Karpas-422 (cell line): ENCODE data around the gene MAPK6. TPM values are rescaled to one million over a fixed set of nuclear protein-coding genes. Genes with fewer than 3 reads are reported as not detected.

ENCODE experiments used
- DNase-seq: peaks from one replicate; pipeline ENCODE4 v3.0.0-alpha.2; 2015
- H2AFZ ChIP-seq: fragments of 200-600 bp; sonication (generic); 2 replicates; pipeline ENCODE4 v1.6.1; 2014; ENCODE audit warnings: antibody characterized with exemption, low read length, mixed read lengths
- H3K27ac ChIP-seq: fragments of 200-600 bp; sonication (generic); 2 replicates; pipeline ENCODE4 v1.5.1; 2014; ENCODE audit warnings: mild to moderate bottlenecking, low read length, moderate library complexity
- H3K27me3 ChIP-seq: fragments of 200-600 bp; sonication (generic); 2 replicates; pipeline ENCODE4 v1.6.1; 2014; ENCODE audit warnings: low read length, mixed read lengths
- H3K36me3 ChIP-seq: fragments of 200-600 bp; sonication (generic); 2 replicates; pipeline ENCODE4 v1.6.1; 2014; ENCODE audit warnings: low read length, mixed read lengths; ENCODE audit not compliant: insufficient read depth
- H3K4me1 ChIP-seq: fragments of 200-600 bp; sonication (generic); 2 replicates; pipeline ENCODE4 v1.6.1; 2014; ENCODE audit warnings: mild to moderate bottlenecking, low read length, mixed read lengths
- H3K4me2 ChIP-seq: fragments of 200-600 bp; sonication (generic); 2 replicates; pipeline ENCODE4 v1.6.1; 2014; ENCODE audit warnings: low read length, low read depth, mild to moderate bottlenecking; ENCODE audit not compliant: poor library complexity, severe bottlenecking
- H3K4me3 ChIP-seq: fragments of 200-600 bp; sonication (generic); 2 replicates; pipeline ENCODE4 v1.5.1; 2014; ENCODE audit warnings: mild to moderate bottlenecking, antibody characterized with exemption, low read length, mixed read lengths
- H3K79me2 ChIP-seq: fragments of 200-600 bp; sonication (generic); 2 replicates; pipeline ENCODE4 v1.6.1; 2014; ENCODE audit warnings: mild to moderate bottlenecking, low read length, mixed read lengths
- H3K9ac ChIP-seq: fragments of 200-600 bp; sonication (generic); 2 replicates; pipeline ENCODE4 v1.6.0; 2014; ENCODE audit warnings: low read length
- H3K9me2 ChIP-seq: fragments of 200-600 bp; sonication (generic), shearing (Covaris generic); replicated peaks from 2 replicates; pipeline ENCODE4 v1.6.0; 2014; ENCODE audit warnings: mild to moderate bottlenecking, low read length, moderate library complexity; ENCODE audit not compliant: insufficient read depth
- H3K9me3 ChIP-seq: fragments of 300-700, 200-600 bp; sonication (generic); 2 replicates; pipeline ENCODE4 v1.6.1; 2014; ENCODE audit warnings: low read length, mixed read lengths
- H4K20me1 ChIP-seq: fragments of 200-600 bp; sonication (generic); 2 replicates; pipeline ENCODE4 v1.6.1; 2014; ENCODE audit warnings: mild to moderate bottlenecking, antibody characterized with exemption, low read length, low read depth; ENCODE audit not compliant: insufficient read depth
- total RNA-seq: library from RNA; depleted of rRNA; stranded (reverse); fragments of >200 nt; shearing (Covaris generic); gene quantifications from 2 replicates; pipeline ENCODE4 v1.2.3, GENCODE V29; 2014; ENCODE audit warnings: low replicate concordance

The MAPK6 gene
- total RNA-seq, 1 experiment from 2014 or later, result 24.7 TPM

GRCh38 chr15:52083603-52084002 is 64.6 kb downstream of the MAPK6 start:
- H3K27ac ChIP-seq, result no peak overlapping the region
- DNase-seq, result no peak
- no peaks in the 10 kb centered on the region for H4K20me1 ChIP-seq
- H3K4me1 ChIP-seq, result no peaks in the 10 kb centered on the region
- H3K9ac ChIP-seq, result no peak overlapping the region
- no peaks in the 10 kb centered on the region; the same call in 1 of the 2 replicates for H3K27me3 ChIP-seq
- H3K79me2 ChIP-seq, result no peaks in the 10 kb centered on the region
- H3K36me3 ChIP-seq, result no peaks in the 10 kb centered on the region
- no peak overlapping the region for H3K4me2 ChIP-seq
- H3K4me3 ChIP-seq, result no peak overlapping the region
- no peaks in the 10 kb centered on the region for H3K9me2 ChIP-seq
- H3K9me3 ChIP-seq, result peaks cover 4% of the 10 kb centered on the region; the same call in 1 of the 2 replicates
- H2AFZ ChIP-seq, result no peak overlapping the region

- Histone ChIP-seq H3K9ac (no peak overlapping the region), H3K4me1 (no peaks in the 10 kb centered on the region), H3K36me3 (no peaks in the 10 kb centered on the region), H2AFZ (no peak overlapping the region), H3K4me3 (no peak overlapping the region), H3K27me3 (peaks cover 1% of the 10 kb centered on the region; the same call in 1 of the 2 replicates), H3K27ac (no peak overlapping the region), H4K20me1 (no peaks in the 10 kb centered on the region), H3K4me2 (no peak overlapping the region), H3K79me2 (no peaks in the 10 kb centered on the region), H3K9me2 (no peaks in the 10 kb centered on the region), H3K9me3 (peaks cover 5% of the 10 kb centered on the region)
- DNase-seq, result no peak
These were observed 66.3 kb downstream of the MAPK6 start for GRCh38 chr15:52085299-52085698.

- Histone ChIP-seq H4K20me1 (no peaks in the 10 kb centered on the region), H3K79me2 (no peaks in the 10 kb centered on the region), H3K27ac (no peak overlapping the region), H3K9ac (no peak overlapping the region), H3K4me2 (no peak overlapping the region), H3K4me3 (no peak overlapping the region), H3K36me3 (no peaks in the 10 kb centered on the region), H2AFZ (no peak overlapping the region), H3K4me1 (no peaks in the 10 kb centered on the region), H3K9me2 (no peaks in the 10 kb centered on the region), H3K27me3 (peaks cover 4% of the 10 kb centered on the region; the same call in 1 of the 2 replicates), H3K9me3 (peaks cover 7% of the 10 kb centered on the region)
- no peak for DNase-seq
These were observed 67.2 kb downstream of the MAPK6 start for GRCh38 chr15:52086011-52086786.

GRCh38 chr15:52090193-52090592 is 71.2 kb downstream of the MAPK6 start:
- peaks cover 4% of the 10 kb centered on the region; the same call in 1 of the 2 replicates for H3K27me3 ChIP-seq
- no peaks in the 10 kb centered on the region for H4K20me1 ChIP-seq
- H2AFZ ChIP-seq, result no peak overlapping the region
- H3K4me2 ChIP-seq, result no peak overlapping the region
- no peaks in the 10 kb centered on the region for H3K4me1 ChIP-seq
- peaks cover 7% of the 10 kb centered on the region for H3K9me3 ChIP-seq
- no peak overlapping the region for H3K9ac ChIP-seq
- no peaks in the 10 kb centered on the region for H3K36me3 ChIP-seq
- H3K79me2 ChIP-seq, result no peaks in the 10 kb centered on the region
- no peaks in the 10 kb centered on the region for H3K9me2 ChIP-seq
- H3K27ac ChIP-seq, result no peak overlapping the region
- H3K4me3 ChIP-seq, result no peak overlapping the region
- DNase-seq, result no peak

GRCh38 chr15:52093167-52093538 is 74.1 kb downstream of the MAPK6 start:
- Histone ChIP-seq H3K27me3 (0 out of 2 replicates have a peak, but pooled peaks cover 4% of the 10 kb centered on the region), H3K36me3 (no peaks in the 10 kb centered on the region), H3K9me3 (peaks cover 4% of the 10 kb centered on the region; the same call in 1 of the 2 replicates), H3K9me2 (no peaks in the 10 kb centered on the region), H2AFZ (no peak overlapping the region), H3K4me3 (no peak overlapping the region), H3K79me2 (no peaks in the 10 kb centered on the region), H3K4me1 (no peaks in the 10 kb centered on the region), H4K20me1 (no peaks in the 10 kb centered on the region), H3K9ac (no peak overlapping the region), H3K27ac (no peak overlapping the region), H3K4me2 (no peak overlapping the region)
- no peak for DNase-seq

GRCh38 chr15:52093539-52094510 is 74.8 kb downstream of the MAPK6 start:
- Histone ChIP-seq H3K27me3 (0 out of 2 replicates have a peak, but pooled peaks cover 4% of the 10 kb centered on the region), H4K20me1 (no peaks in the 10 kb centered on the region), H3K9me3 (peaks cover 4% of the 10 kb centered on the region; the same call in 1 of the 2 replicates), H3K9ac (no peak overlapping the region), H3K9me2 (no peaks in the 10 kb centered on the region), H3K79me2 (no peaks in the 10 kb centered on the region), H2AFZ (no peak overlapping the region), H3K27ac (no peak overlapping the region), H3K4me1 (no peaks in the 10 kb centered on the region), H3K4me2 (no peak overlapping the region), H3K36me3 (no peaks in the 10 kb centered on the region), H3K4me3 (no peak overlapping the region)
- DNase-seq, result no peak

- no peaks in the 10 kb centered on the region for H3K36me3 ChIP-seq
- DNase-seq, result no peak
- H3K79me2 ChIP-seq, result no peaks in the 10 kb centered on the region
- H3K27me3 ChIP-seq, result 0 out of 2 replicates have a peak, but pooled peaks cover 4% of the 10 kb centered on the region
- H3K4me3 ChIP-seq, result no peak overlapping the region
- H3K27ac ChIP-seq, result no peak overlapping the region
- no peak overlapping the region for H3K9ac ChIP-seq
- H2AFZ ChIP-seq, result no peak overlapping the region
- no peak overlapping the region for H3K4me2 ChIP-seq
- peaks cover 4% of the 10 kb centered on the region; the same call in 1 of the 2 replicates for H3K9me3 ChIP-seq
- H4K20me1 ChIP-seq, result no peaks in the 10 kb centered on the region
- no peaks in the 10 kb centered on the region for H3K9me2 ChIP-seq
- no peaks in the 10 kb centered on the region for H3K4me1 ChIP-seq
These were observed 76.0 kb downstream of the MAPK6 start for GRCh38 chr15:52094811-52095584.
